ENCODE results near the gene ZNF181.

GRCh38 chr19:34688592-34688991 is 45.5 kb upstream of the ZNF181 start:
- TF ChIP-seq CTCF (optimal IDR thresholded peaks at IDR 0.05 in 1 of 3, IDR thresholded peaks at IDR 0.05 in 1 of 3, conservative IDR thresholded peaks at IDR 0.05 in 1 of 3; ENCODE audit: extremely low read depth in 1 of 3, insufficient read depth in 2 of 3, low read length in 3 of 3) (no peak), EZH2 (IDR thresholded peaks at IDR 0.05; ENCODE audit: low read length) (no peak)

Data from keratinocyte (primary cell).